Stimulated activated naive B cell treated with anti-CD40 and anti-IgM and Interleukin-4, amounts not matched to agents 10 μg/mL and 1 μg/mL and 100 μg/mL, for 72 hours (primary cell): ENCODE measurements around the gene C20orf204.
"Not testable (repeated sequence)": the region's sequence is repeated elsewhere in the genome, so short reads cannot be mapped to it uniquely, and the experiment has no call there.

ENCODE experiments used
- ATAC-seq, 2 donors: fragments of 150-1000 bp; cut with Tn5 transposase; replicated peaks; 2 replicates each; pipeline ENCODE4 v1.10.0; 2021; ENCODE audit warnings: moderate library complexity in 1 of 2
- DNase-seq: peaks from one replicate; pipeline ENCODE4 v3.0.0; 2021
- H3K27ac Mint-ChIP-seq: one replicate; pipeline ENCODE4 v1.8.0; 2022; ENCODE audit warnings: mild to moderate bottlenecking, mixed read lengths
- H3K27me3 Mint-ChIP-seq, 2 donors: one replicate each; pipeline ENCODE4 v1.8.0; 2022; ENCODE audit warnings: mixed read lengths in 2 of 2
- H3K36me3 Mint-ChIP-seq, 2 donors: one replicate each; pipeline ENCODE4 v1.8.0; 2022; ENCODE audit warnings: mixed read lengths in 2 of 2, mild to moderate bottlenecking in 1 of 2
- H3K4me1 Mint-ChIP-seq, 2 donors: one replicate each; pipeline ENCODE4 v1.8.0; 2022; ENCODE audit warnings: mixed read lengths in 2 of 2, mild to moderate bottlenecking in 1 of 2
- H3K4me3 Mint-ChIP-seq, 2 donors: one replicate each; pipeline ENCODE4 v1.8.0; 2022; ENCODE audit warnings: mild to moderate bottlenecking in 2 of 2, mixed read lengths in 2 of 2, moderate library complexity in 1 of 2
- H3K9me3 Mint-ChIP-seq, 2 donors: one replicate each; pipeline ENCODE4 v1.8.0; 2022; ENCODE audit warnings: mixed read lengths in 2 of 2, mild to moderate bottlenecking in 1 of 2

The C20orf204 gene

GRCh38 chr20:64081624-64081964, 45.6 kb downstream of the C20orf204 start:
- no peak for DNase-seq
- Mint-ChIP-seq H3K27ac (peak overlapping the region; percentile 56), H3K4me3 (peak overlapping the region in 1 of 2 donors; percentile 29), H3K4me1 (peaks cover 44 to 72% of the 10 kb centered on the region in 2 donors), H3K36me3 (peaks cover 9 to 11% of the 10 kb centered on the region in 2 donors), H3K9me3 (peaks cover 0 to under 1% of the 10 kb centered on the region in 2 donors), H3K27me3 (peaks cover 5 to 27% of the 10 kb centered on the region in 2 donors)
- ATAC-seq = no peak

- H3K27ac Mint-ChIP-seq = no peak overlapping the region
- DNase-seq = no peak
Observed at GRCh38 chr20:64082126-64082731, 46.2 kb downstream of the C20orf204 start.

GRCh38 chr20:64082820-64083377, 46.9 kb downstream of the C20orf204 start:
- DNase-seq (no peak), ATAC-seq (no peak)
- peaks cover 5 to 27% of the 10 kb centered on the region in 2 donors for H3K27me3 Mint-ChIP-seq
- peaks cover 37 to 59% of the 10 kb centered on the region in 2 donors for H3K4me1 Mint-ChIP-seq
- H3K9me3 Mint-ChIP-seq = peaks cover 0 to 7% of the 10 kb centered on the region in 2 donors
- peaks cover 5 to 9% of the 10 kb centered on the region in 2 donors for H3K36me3 Mint-ChIP-seq
- peak overlapping the region; percentile 79 to 84 for H3K4me3 Mint-ChIP-seq
- H3K27ac Mint-ChIP-seq = no peak overlapping the region

More at GRCh38 chr20:64082126-64082731, 46.2 kb downstream of the C20orf204 start:
- Mint-ChIP-seq H3K9me3 (peaks cover 0 to 3% of the 10 kb centered on the region in 2 donors), H3K27me3 (peaks cover 5 to 27% of the 10 kb centered on the region in 2 donors), H3K4me1 (peaks cover 41 to 65% of the 10 kb centered on the region in 2 donors), H3K4me3 (peak overlapping the region; percentile 51 to 73), H3K36me3 (peaks cover 8% of the 10 kb centered on the region in 2 donors)
- no peak for ATAC-seq

GRCh38 chr20:64083378-64083803, 47.4 kb downstream of the C20orf204 start:
- ATAC-seq = peak; percentile 27 to 30
- Mint-ChIP-seq H3K27me3 (peaks cover 5 to 27% of the 10 kb centered on the region in 2 donors), H3K4me3 (peak overlapping the region; percentile 79 to 84), H3K36me3 (peaks cover 3 to 9% of the 10 kb centered on the region in 2 donors), H3K4me1 (peaks cover 35 to 54% of the 10 kb centered on the region in 2 donors), H3K27ac (no peak overlapping the region), H3K9me3 (peaks cover 0 to 7% of the 10 kb centered on the region in 2 donors)
- peak; percentile 59 for DNase-seq

- Mint-ChIP-seq H3K9me3 (peaks cover 0 to 7% of the 10 kb centered on the region in 2 donors), H3K36me3 (peaks cover 3% of the 10 kb centered on the region in 2 donors), H3K27ac (peak within 1 kb of the TSS; percentile 82), H3K4me1 (peaks cover 36 to 49% of the 10 kb centered on the region in 2 donors), H3K27me3 (peaks cover 5 to 27% of the 10 kb centered on the region in 2 donors), H3K4me3 (peak within 1 kb of the TSS; percentile 87 to 90)
- no peak for ATAC-seq
- DNase-seq = no peak
Observed at GRCh38 chr20:64083804-64084684, 48.1 kb downstream of the C20orf204 start, which contains the start of gene LKAAEAR1. TSS of gene LKAAEAR1 (minus strand) at chr20:64084398. CDS start at chr20:64084219, 179 bp downstream.

- Mint-ChIP-seq H3K9me3 (peaks cover 0 to 7% of the 10 kb centered on the region in 2 donors), H3K27me3 (peaks cover 5 to 27% of the 10 kb centered on the region in 2 donors), H3K4me3 (peak overlapping the region; percentile 87 to 90), H3K4me1 (peaks cover 36 to 46% of the 10 kb centered on the region in 2 donors), H3K36me3 (peaks cover 2 to 3% of the 10 kb centered on the region in 2 donors), H3K27ac (peak overlapping the region; percentile 67)
- ATAC-seq = no peak
- DNase-seq = no peak
Observed at GRCh38 chr20:64084685-64085152, 48.7 kb downstream of the C20orf204 start.

GRCh38 chr20:64086801-64087200, 50.8 kb downstream of the C20orf204 start:
- Mint-ChIP-seq H3K4me3 (no peak overlapping the region), H3K36me3 (peaks cover 2 to 3% of the 10 kb centered on the region in 2 donors), H3K4me1 (peaks cover 24 to 27% of the 10 kb centered on the region in 2 donors), H3K9me3 (peaks cover 0 to 7% of the 10 kb centered on the region in 2 donors), H3K27ac (no peak overlapping the region), H3K27me3 (peaks cover 5 to 27% of the 10 kb centered on the region in 2 donors)
- ATAC-seq = no peak
- DNase-seq = no peak

- H3K36me3 Mint-ChIP-seq, H3K4me3 Mint-ChIP-seq, ATAC-seq, H3K27ac Mint-ChIP-seq, H3K9me3 Mint-ChIP-seq, DNase-seq: not testable (repeated sequence)
- peaks cover 21 to 22% of the 10 kb centered on the region in 2 donors for H3K4me1 Mint-ChIP-seq
- peaks cover 5 to 27% of the 10 kb centered on the region in 2 donors for H3K27me3 Mint-ChIP-seq
Observed at GRCh38 chr20:64087226-64087825, 51.3 kb downstream of the C20orf204 start.

- Mint-ChIP-seq H3K4me1 (peaks cover 11 to 13% of the 10 kb centered on the region in 2 donors), H3K27me3 (peaks cover 5 to 21% of the 10 kb centered on the region in 2 donors)
- H3K36me3 Mint-ChIP-seq, H3K4me3 Mint-ChIP-seq, H3K9me3 Mint-ChIP-seq, ATAC-seq, DNase-seq, H3K27ac Mint-ChIP-seq: not testable (repeated sequence)
Observed at GRCh38 chr20:64088586-64088985, 52.6 kb downstream of the C20orf204 start.
